ENCODE measurements around the gene SEMA5B.

DNA sequence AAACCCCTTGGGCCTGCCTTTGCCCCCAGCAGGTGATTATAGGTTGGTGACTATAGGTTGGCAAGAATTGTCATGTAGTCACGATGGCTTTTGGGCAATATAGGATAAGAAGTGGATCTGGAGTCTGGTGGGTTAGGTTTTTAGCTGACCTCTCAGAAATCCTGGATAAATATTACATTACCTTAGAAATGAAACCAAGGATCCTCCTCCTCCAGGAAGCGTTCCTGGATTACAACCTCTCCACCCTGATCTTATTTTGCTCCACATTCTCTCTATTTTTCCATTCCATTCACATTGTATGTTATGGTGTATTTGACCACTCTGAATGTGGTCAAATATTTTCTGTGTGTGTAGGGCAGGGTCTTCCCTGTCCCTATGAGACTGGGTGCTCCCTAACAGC lies 82.3 kb downstream of the SEMA5B start:
- TF ChIP-seq, protein P1, sequence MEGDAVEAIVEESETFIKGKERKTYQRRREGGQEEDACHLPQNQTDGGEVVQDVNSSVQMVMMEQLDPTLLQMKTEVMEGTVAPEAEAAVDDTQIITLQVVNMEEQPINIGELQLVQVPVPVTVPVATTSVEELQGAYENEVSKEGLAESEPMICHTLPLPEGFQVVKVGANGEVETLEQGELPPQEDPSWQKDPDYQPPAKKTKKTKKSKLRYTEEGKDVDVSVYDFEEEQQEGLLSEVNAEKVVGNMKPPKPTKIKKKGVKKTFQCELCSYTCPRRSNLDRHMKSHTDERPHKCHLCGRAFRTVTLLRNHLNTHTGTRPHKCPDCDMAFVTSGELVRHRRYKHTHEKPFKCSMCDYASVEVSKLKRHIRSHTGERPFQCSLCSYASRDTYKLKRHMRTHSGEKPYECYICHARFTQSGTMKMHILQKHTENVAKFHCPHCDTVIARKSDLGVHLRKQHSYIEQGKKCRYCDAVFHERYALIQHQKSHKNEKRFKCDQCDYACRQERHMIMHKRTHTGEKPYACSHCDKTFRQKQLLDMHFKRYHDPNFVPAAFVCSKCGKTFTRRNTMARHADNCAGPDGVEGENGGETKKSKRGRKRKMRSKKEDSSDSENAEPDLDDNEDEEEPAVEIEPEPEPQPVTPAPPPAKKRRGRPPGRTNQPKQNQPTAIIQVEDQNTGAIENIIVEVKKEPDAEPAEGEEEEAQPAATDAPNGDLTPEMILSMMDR (IDR thresholded peaks at IDR 0.05), result no peak
- no peak for TF ChIP-seq EP300 (IDR thresholded peaks at IDR 0.05)
